NCI-H1417 treated with DMSO at 0.1 percent for 48 hours (cell line): ENCODE data around the gene NAB1.

ENCODE experiments used
- DNase-seq: peaks from one replicate; lab custom pipeline; 2025; lab: John Stamatoyannopoulos, UW

The NAB1 gene

GRCh38 chr2:190716176-190716807 lies 67.4 kb downstream of the NAB1 start:
- no peak for DNase-seq

GRCh38 chr2:190717306-190717705 lies 68.4 kb downstream of the NAB1 start:
- DNase-seq: no peak

GRCh38 chr2:190717764-190718651 lies 69.1 kb downstream of the NAB1 start:
- no peak for DNase-seq

GRCh38 chr2:190718652-190719526 lies 70.0 kb downstream of the NAB1 start:
- DNase-seq: no peak

- DNase-seq: no peak
Measured at GRCh38 chr2:190720276-190720675, 71.4 kb downstream of the NAB1 start.

- DNase-seq: no peak
Measured at GRCh38 chr2:190720691-190721090, 71.8 kb downstream of the NAB1 start.

- DNase-seq: no peak
Measured at GRCh38 chr2:190722061-190722759, 73.3 kb downstream of the NAB1 start.

- no peak for DNase-seq
Measured at GRCh38 chr2:190722835-190723234, 74.0 kb downstream of the NAB1 start.

GRCh38 chr2:190723397-190724090 lies 74.7 kb downstream of the NAB1 start:
- DNase-seq: no peak

GRCh38 chr2:190726255-190726654 lies 77.4 kb downstream of the NAB1 start:
- DNase-seq: no peak

GRCh38 chr2:190736355-190736754 lies 87.5 kb downstream of the NAB1 start:
- DNase-seq: no peak

- no peak for DNase-seq
Measured at GRCh38 chr2:190740449-190740848, 91.6 kb downstream of the NAB1 start.
